Midbrain (tissue), 1 donor: ENCODE results near the gene GSK3A.

Experiments
- DNase-seq: peaks from one replicate; lab custom pipeline; 2025; lab: John Stamatoyannopoulos, UW

The GSK3A gene

GRCh38 chr19:42248270-42249148, 6.1 kb upstream of the GSK3A start:
- no peak for DNase-seq

GRCh38 chr19:42247640-42248199, 5.3 kb upstream of the GSK3A start:
- no peak for DNase-seq

- DNase-seq: no peak
These were observed 4.7 kb upstream of the GSK3A start for GRCh38 chr19:42246922-42247639.

GRCh38 chr19:42246143-42246921, 3.9 kb upstream of the GSK3A start:
- DNase-seq: peak; percentile 85

GRCh38 chr19:42245231-42245630, 2.8 kb upstream of the GSK3A start:
- no peak for DNase-seq

GRCh38 chr19:42244347-42245220, 2.2 kb upstream of the GSK3A start:
- DNase-seq: peak; percentile 94

GRCh38 chr19:42242069-42242511, 312 bp downstream of the GSK3A start:
- DNase-seq: no peak

GRCh38 chr19:42241279-42241678, 1.1 kb downstream of the GSK3A start:
- DNase-seq: no peak

GRCh38 chr19:42239544-42240220, 2.7 kb downstream of the GSK3A start:
- no peak for DNase-seq

GRCh38 chr19:42235181-42235580, 7.2 kb downstream of the GSK3A start:
- no peak for DNase-seq

- DNase-seq: no peak
These were observed 8.0 kb downstream of the GSK3A start for GRCh38 chr19:42234364-42234763.

- no peak for DNase-seq
These were observed 8.6 kb downstream of the GSK3A start for GRCh38 chr19:42233678-42234292.

- DNase-seq: no peak
These were observed 9.3 kb downstream of the GSK3A start for GRCh38 chr19:42233106-42233505.

GRCh38 chr19:42232435-42232834, 10.0 kb downstream of the GSK3A start:
- no peak for DNase-seq

- DNase-seq: no peak
These were observed 11.8 kb downstream of the GSK3A start for GRCh38 chr19:42230571-42230970.

GRCh38 chr19:42229855-42230351, 12.5 kb downstream of the GSK3A start:
- no peak for DNase-seq

GRCh38 chr19:42229301-42229854, 13.0 kb downstream of the GSK3A start:
- no peak for DNase-seq

- no peak for DNase-seq
These were observed 13.8 kb downstream of the GSK3A start for GRCh38 chr19:42228641-42229040.

- no peak for DNase-seq
These were observed 15.5 kb downstream of the GSK3A start for GRCh38 chr19:42226886-42227285.
